GM19238 (cell line): Measurements from ENCODE around the gene ITGBL1.

Source experiments
- DNase-seq: peaks from one replicate; pipeline ENCODE4 v3.0.0; 2011; ENCODE audit warnings: low spot score; ENCODE audit not compliant: insufficient read length

The ITGBL1 gene

GRCh38 chr13:101452519-101453485 lies at the start of gene ITGBL1:
TSS of gene ITGBL1 (plus strand) at chr13:101452675. CDS start at chr13:101452834, 159 bp downstream.
- no peak for DNase-seq

GRCh38 chr13:101406791-101407190 lies 45.7 kb upstream of the ITGBL1 start:
- DNase-seq = no peak

- no peak for DNase-seq
These were observed 44.3 kb upstream of the ITGBL1 start for GRCh38 chr13:101408154-101408553.

- no peak for DNase-seq
These were observed 43.4 kb upstream of the ITGBL1 start for GRCh38 chr13:101408992-101409656.

DNA sequence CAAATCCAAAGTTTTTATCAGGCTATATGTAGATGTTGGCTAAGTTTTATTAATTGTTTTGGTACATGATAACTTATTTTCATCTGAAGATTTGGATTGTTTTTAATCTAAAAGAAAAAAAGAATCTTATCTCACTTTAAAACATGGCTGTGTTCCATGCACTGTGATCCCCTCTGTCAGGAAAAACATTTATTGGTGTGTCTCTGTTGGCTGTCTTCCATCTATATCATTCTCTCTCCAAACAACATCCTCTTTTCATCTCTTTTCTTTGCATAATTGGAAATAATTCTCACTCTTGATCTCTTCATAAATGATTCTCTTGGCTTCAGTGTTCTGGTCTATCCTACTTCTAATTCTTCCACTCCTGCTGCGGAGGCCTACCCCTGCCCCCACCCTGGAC lies 40.4 kb upstream of the ITGBL1 start:
- no peak for DNase-seq

DNA sequence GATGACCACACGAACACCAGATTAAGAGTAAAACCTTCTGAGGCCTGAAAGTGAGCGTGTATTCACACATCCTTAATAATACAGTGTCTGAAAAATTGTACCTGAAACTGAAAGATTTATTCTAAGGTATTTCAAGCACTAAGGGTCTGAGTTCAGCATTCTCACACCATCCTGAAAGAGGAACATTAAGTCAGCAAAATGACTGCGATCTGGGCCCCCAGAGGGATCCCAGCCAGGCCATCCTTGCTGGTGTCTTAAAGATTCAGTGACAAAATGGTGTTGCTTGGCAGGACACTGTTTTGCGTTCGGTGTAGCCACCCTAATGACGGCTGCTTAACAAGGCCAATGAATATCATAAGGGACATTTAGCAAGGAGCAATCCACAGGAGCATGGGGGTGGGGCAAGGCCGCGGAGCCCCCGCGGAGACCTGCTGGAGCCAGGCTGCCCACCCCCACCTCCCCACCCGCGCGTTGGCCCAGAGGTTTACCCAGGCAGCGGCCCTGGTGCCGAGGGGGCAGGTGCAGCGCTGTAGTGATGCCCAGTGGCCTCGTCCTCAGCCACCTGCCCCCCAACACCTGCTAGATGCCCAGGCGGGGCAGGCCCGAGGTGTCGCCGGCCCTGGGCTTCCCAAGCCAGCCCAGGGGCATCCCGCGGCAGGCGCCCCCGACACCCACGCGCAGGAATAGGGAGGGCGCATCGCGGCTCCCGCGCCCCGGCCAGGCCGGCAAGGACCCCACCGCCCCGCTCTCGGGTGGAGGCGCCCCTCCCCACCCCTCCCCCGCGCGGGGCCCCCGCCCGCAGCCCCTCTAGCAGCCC lies 36.9 kb upstream of the ITGBL1 start:
- no peak for DNase-seq

DNA sequence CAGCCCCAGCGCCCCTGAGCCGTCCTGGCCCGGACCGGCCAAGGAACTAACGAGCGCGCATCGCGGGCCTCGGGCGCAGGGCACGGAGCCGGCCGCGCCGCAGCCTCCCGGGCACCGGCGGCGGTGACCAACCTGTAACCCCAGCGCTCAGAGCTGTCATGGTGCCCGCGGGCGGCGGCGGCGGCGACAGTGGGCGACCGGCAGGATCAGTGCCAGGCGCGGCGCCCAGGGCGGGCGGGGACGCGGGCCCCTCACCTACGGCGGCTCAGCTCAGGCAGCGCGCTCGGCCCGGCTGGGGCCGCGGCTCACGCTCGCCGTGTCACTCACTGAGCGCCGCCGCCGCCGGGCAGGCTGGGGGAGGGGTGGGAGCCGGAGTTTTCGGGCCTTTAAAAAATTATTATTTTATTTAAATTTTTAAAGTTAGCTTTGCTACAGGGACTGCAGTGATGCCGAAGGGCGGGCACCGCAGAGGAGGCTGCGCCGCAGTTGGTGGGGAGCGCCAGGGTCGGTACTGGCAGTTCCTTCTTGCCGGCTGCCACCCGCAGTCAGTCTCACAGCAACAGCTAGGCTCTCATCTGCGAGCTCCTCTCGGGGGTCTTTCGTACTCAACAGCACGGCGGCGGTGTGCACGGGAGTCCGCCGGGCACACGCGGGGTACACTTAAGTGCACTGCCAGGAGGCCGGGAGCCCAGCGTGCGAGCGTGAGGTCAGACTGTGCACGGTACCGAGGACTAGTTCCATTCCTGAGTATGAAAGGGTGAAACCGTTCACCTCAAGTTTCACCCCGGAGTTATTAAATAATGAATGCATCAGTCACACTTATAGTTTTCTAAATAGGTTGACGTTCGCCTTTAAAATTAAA lies 36.1 kb upstream of the ITGBL1 start, which contains the start of gene NALCN:
Gene NALCN (minus strand): TSS at position 328 of the 862 bp plus-strand sequence. CDS start 17,382 bp downstream, outside the sequence.
- no peak for DNase-seq

DNA sequence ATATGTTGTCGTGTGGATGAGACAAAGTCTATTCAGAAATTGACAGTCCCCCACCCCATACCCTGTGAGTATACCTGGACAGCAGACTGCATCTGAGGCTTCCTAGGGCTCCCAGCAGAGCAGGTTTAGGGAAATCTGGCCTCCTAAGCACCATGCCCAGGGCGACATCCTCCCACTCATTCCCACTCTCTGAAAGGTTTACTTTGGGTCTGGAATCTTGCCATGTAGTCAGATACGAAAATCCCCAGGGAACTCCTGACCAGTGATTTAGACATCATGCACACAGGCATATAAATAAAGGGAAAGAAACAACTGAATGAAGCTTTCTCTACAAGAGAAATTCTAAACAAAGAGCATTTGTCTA lies 35.5 kb upstream of the ITGBL1 start:
- no peak for DNase-seq

DNA sequence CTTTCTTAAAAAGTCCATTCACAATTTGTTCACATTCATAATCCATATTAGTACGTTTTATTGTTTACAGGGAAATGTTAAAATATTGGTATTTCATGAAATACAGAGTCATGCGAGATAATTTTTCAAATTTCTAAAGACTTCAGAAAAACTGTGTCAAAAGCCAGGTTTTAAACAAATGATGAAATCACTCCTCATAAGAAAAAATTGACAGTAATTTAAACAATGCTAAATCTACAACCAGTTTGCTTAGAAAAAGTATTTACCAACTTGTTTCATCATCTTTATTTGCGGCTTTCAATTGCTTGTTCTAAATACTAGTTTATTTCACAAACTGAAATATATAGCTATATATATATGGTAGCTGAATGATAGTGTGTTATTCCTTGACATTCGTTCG lies 35.0 kb upstream of the ITGBL1 start:
- DNase-seq = no peak

DNA sequence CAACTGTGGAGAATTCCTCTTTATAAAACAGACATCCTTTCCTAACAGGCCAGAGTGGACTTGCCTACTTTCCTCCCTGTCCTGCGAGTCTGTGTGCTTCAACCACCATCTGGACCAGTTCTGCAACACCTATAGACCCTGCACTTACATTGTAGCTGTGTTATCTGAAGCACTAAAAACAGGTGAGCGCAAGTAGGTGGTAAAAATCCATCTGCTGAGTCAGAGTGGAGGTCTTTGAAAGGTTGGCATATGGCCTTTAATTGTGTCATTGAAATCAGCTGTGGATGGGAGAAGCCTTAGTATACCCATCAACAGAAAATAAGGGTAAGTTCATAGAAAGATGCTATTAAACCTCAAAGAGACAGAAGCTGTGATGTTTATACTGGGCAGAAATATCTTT lies 28.6 kb upstream of the ITGBL1 start:
- DNase-seq = no peak

DNA sequence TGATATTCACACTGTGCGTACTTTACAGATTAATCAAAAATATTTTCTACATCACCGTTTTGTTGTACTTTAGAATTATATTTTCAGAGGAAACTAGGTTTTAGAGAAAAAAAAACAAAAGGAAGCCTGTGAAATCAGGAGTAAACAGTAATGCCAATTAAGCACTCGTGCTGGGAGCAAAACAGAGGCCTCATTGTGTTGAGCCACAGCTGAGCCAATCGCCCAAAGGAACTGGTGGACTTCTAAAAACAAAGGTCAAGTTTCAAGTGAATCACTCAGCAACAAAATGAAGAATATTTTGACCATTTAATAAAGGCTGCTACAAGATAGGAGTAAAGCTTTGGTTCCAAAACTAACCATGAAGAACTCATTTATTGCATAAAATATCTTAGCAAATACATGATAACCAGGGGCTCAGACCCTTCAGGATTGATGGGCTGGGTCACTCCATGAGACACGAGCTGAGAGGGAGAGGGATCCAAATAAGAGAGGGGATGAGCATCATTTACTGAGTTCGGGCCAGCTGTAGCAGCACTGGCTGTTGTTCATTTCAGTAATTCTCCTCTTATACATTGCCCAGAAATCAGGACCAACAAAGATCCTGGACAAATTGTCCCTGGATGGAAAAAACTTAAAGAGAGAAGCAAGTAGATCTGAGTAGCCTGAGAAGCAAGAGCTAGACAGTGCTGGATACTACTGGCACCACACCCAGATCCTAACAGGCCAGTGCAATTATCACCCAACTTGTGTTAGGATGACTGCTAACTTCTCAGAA lies 27.9 kb upstream of the ITGBL1 start:
- no peak for DNase-seq

DNA sequence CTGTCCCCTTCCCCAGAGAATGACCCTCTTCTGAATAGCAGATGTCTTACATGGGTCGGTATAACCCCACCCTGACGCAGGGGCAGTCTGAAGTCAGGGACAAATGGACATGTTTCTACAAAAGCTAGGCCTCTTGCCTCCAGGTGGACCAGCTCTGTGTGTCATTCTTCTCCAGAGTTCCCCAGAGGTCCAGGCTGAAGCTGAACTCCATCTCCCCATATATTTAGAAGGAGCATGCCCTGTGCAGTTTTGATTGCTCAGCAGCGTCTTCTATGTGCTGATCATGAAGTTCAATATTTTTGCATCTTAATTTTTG lies 27.4 kb upstream of the ITGBL1 start:
- DNase-seq = no peak

- no peak for DNase-seq
These were observed 26.9 kb upstream of the ITGBL1 start for GRCh38 chr13:101425623-101426022.

- no peak for DNase-seq
These were observed 22.7 kb upstream of the ITGBL1 start for GRCh38 chr13:101429733-101430132.

GRCh38 chr13:101433895-101434294 lies 18.6 kb upstream of the ITGBL1 start:
- DNase-seq = no peak

DNA sequence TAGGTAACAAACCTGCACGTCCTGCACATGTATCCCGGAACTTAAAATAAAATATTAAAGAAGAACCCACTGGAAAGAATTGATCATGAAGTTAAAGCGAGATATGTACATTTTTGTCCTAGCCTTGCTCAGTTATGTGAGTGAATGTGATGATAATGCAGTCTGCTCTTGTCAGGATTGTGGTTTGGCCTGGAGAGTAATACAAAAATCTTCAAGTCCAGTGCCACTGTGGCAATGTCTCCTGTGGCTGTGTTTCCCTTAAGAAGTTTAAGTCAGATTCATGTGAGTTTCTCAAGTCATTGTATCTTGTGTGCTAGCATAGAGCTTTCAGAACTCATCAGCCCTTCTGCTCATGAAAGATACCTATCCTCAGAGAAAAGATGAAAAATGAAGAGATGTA lies 18.0 kb upstream of the ITGBL1 start:
- DNase-seq = no peak

DNA sequence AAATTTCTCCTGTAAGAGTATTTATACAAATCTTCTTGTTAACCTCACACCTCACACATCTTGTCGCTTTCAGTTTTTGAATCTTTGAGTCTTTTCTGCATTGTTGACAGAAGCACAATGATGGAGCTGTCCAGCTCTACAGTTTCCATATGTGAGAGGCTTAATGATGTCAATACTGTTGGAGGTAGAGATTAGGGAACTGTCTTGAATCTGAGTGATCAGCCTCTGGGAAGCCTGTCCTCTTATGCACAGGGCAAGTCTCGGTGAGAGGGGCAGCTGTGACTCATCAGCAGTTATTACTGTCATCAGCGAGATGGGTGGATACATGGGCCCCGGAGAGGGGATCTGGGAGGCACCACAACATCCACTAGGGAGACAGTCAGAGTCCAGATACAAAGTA lies 4.6 kb upstream of the ITGBL1 start:
- DNase-seq = no peak

- DNase-seq = no peak
These were observed 2.4 kb upstream of the ITGBL1 start for GRCh38 chr13:101449790-101450748.

DNA sequence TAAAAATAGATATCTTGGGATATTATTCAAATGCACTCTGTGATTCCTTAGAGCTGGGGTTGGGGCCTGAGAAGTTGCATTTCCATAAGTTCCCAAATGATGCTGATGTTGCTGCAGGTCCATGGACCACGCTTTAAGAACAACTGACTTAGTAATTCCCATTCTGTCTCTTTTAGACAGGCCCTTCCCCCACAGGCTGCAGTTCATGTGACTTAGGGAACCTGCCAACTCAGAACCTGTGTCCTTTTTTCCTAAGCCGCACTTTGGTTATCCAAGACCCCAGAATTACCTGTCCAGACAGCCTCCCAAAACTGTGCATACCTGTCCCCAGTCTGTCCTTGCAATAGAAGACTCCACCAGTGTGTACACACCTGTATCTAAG lies 1.7 kb upstream of the ITGBL1 start:
- DNase-seq = no peak
